HUDEP-2 (cell line): Measurements from ENCODE around the gene SELENOO.

Experiments used
- DNase-seq, 76 experiments: peaks; one replicate each; lab custom pipeline; 2025; ENCODE audit not compliant: unreplicated experiment in 76 of 76; lab: John Stamatoyannopoulos, UW

The SELENOO gene

DNA sequence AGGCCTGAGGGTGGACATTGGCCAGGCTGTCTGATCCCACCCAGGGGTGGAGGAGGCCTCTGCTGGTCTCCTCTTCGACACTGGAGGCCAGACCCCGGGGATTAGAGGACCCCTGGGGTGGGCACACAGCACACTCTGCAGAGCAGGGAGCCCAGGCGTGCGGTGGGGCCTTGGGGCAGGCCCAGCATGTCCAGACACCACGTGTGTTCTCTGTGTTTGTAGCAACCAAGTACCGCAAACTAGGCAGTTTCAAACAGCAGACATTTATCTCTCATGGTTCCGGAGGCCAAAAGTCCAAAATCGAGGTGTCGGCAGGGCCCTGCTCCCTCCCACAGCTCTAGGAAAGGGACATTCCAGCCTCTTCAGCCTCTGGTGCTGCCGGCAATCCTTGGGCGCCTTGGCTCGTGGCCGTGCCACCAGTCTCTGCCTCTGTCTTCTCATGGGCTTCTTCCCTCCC is 28.8 kb upstream of the SELENOO start:
- DNase-seq, result no peak

GRCh38 chr22:50173311-50173982 is 27.4 kb upstream of the SELENOO start:
- peak in 1 of 76 experiments; percentile 7 for DNase-seq

DNA sequence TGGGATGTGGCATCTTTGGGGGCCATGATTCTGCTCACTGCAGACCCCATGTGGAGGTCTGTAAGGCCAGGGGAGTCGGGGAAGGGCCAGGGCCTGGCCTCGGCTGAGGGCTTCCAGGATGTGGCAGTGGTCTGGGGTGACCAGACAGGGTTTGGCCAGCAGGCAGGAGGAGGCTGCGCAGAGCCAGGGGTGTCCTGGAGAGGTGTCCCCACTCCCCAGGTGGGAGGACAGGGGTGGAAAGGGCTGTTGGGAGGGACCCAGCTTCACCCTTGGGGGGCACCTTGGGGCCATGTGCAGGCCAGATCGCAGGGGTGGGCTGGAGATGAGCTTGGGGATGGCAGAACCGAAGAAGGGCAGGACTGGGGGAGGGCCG is 26.8 kb upstream of the SELENOO start:
- DNase-seq, result no peak

DNA sequence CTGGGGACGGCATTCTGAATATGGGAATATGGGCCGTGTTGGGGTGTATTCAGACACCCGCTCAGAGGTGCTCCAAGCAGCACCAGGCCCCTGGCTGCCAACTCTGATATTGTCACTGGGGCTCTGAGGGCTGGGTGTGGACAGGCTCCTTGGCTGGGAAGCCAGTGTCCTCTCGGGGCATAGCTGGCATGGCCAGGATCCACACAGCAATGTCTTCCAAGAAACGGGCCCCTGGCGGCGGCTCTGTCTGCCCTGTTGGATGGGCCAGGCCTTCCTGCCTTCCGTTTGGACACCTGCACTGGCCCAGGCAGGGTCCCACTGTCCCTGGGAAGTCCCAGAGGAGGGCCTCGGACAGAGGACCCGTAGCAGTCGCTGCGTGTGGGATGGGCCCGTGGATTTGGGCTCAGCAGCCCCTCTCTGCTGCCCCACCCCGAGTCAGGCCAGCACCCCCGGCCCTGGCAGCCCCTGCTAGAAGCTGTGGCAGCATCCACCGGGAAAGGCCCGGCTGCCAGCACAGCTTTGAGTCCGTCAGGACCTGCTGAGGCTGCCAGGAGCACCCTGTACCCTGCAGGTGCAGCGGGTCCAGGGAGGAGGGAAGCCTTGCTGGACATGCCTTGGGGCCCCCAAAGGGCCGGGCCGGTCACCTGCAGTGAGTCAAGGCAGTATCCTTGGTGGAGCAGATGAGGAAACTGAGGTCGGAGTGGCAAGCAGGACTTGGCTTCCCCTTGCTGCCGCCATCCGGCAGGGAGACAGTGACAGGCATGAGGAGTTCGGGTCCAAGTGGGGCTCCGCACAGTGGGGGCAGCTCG is 26.2 kb upstream of the SELENOO start:
- DNase-seq, result peak in 1 of 76 experiments; percentile 15

DNA sequence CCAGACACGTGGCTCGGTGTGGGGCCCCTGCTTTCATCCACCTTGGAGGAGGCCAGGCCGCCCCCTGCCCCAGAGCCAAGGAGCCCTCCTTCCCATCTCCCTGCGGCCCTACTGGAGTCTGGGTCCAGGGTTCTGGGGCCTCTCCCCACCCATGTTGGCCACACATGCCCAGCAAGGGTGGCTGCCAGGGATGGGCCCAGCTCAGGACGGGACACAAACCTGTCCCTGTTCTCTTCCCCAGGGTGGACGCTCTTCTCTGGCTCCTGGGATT is 25.7 kb upstream of the SELENOO start:
- no peak for DNase-seq

DNA sequence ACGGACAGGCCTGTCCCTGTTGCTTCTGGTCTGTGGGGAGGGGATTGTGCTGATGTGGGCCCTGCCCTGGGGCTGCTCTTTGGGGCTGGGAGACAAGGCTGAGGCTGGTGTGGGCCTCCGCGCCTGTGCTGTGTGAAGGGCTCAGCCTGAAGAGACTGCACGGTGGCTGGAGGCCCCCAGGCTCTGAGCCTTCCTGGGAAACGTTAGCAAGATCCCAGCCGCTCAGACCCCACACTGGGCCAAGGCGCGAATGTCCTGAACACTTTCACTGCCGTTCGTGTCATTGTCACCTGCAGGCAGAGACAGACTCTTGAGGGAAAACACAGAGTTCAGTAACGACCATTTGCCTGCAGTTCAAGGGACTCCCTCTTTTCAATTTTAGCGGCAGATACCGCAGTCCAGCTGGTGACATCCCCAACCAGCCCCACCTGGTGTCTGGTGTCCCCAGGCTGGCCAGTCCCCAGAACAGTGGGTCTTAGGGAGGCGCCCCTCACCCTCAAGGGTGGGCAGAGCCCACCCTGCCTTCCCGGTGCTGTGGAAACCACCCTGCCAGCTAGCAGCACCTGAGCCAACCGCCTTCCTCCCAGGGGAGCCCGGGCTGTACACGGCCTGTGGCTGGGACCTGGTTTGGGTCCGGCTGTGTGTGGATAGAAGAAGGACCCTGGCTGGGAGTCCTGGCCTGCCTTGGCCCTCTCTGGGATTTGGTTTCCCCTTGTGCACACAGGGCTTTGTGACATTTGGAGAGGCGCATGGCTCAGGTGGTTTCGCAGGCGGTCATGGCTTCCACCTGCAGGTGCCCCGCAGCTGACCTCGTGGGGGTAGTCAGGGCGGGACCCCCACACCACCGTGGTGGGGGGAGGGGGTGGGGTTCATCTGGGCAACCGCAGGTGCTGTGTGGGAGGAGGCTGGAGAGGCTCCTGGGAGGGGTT is 24.6 kb upstream of the SELENOO start:
- DNase-seq, result no peak

GRCh38 chr22:50176850-50177536 is 23.8 kb upstream of the SELENOO start:
- DNase-seq, result no peak

- DNase-seq, result no peak
Measured at GRCh38 chr22:50177537-50178470, 23.0 kb upstream of the SELENOO start.

DNA sequence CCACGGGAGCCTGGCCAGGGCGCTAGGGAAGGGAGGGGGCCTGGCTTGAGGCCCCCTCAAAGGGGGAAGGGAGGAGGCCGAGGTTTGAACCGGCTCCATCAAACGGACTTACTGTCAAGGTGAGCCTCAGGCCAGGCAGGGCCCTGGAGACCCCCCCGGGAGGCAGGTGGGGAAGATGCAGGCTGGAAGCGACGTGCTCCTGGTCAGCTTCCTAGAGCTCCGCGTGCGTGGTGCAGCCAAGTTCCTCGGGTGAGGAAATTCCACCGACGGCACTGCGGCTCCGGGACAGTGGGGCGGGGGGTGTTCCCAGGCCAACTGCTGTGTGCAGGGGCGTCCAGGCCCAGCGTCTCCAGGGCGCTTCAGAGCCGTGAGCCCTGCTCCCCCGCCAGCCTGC is 22.3 kb upstream of the SELENOO start:
- DNase-seq, result no peak

- DNase-seq, result no peak
Measured at GRCh38 chr22:50178871-50179869, 21.6 kb upstream of the SELENOO start.

GRCh38 chr22:50179937-50180726 is 20.7 kb upstream of the SELENOO start:
- no peak for DNase-seq

- DNase-seq, result no peak
Measured at GRCh38 chr22:50180727-50181521, 19.9 kb upstream of the SELENOO start.

- peak in 45 of 76 experiments; percentile 7 to 80 (median 38) for DNase-seq
Measured at GRCh38 chr22:50182176-50183081, 18.4 kb upstream of the SELENOO start.

- no peak for DNase-seq
Measured at GRCh38 chr22:50183141-50183971, 17.5 kb upstream of the SELENOO start.
